ENCODE data around the gene CCNG2.

Gene CCNG2

GRCh38 chr4:77126809-77127208, 30.2 kb upstream of the CCNG2 start:
- TF ChIP-seq EZH2phosphoT487 (IDR thresholded peaks at IDR 0.05; ENCODE audit: low read length), result no peak
- TF ChIP-seq EZH2 (optimal IDR thresholded peaks at IDR 0.05; ENCODE audit: low read depth, low read length), result no peak
- TF ChIP-seq CTCF (IDR thresholded peaks at IDR 0.05; ENCODE audit: low read length), result no peak
- Histone ChIP-seq H3K79me2 (ENCODE audit: low read length) (no peaks in the 10 kb centered on the region), H3K9me2 (replicated peaks; ENCODE audit: insufficient read depth, low read length) (no peaks in the 10 kb centered on the region), H3K4me1 (ENCODE audit: low read length) (peaks cover 24% of the 10 kb centered on the region), H3K27ac (ENCODE audit: low read length) (no peak overlapping the region), H3K27me3 (replicated peaks; ENCODE audit: insufficient read depth, low read length) (no peaks in the 10 kb centered on the region), H3K9me3 (replicated peaks; ENCODE audit: insufficient read depth, low read length) (no peaks in the 10 kb centered on the region), H3K4me3 (ENCODE audit: low read length) (no peak overlapping the region), H4K20me1 (ENCODE audit: insufficient read depth, low read length) (no peaks in the 10 kb centered on the region), H3K36me3 (replicated peaks; ENCODE audit: insufficient read depth, low read length) (no peaks in the 10 kb centered on the region), H3F3A (ENCODE audit: insufficient read depth, low read length) (peaks cover 3% of the 10 kb centered on the region; the same call in 1 of the 2 replicates), H2AFZ (ENCODE audit: low read length) (no peak overlapping the region), H3K9ac (ENCODE audit: low read length) (no peak overlapping the region), H3K4me2 (ENCODE audit: low read depth, low read length) (no peak overlapping the region)
- peak; percentile 49 for DNase-seq

- Histone ChIP-seq H3K4me3 (ENCODE audit: low read length) (no peak overlapping the region), H3K4me2 (ENCODE audit: low read depth, low read length) (no peak overlapping the region), H3K27me3 (replicated peaks; ENCODE audit: insufficient read depth, low read length) (no peaks in the 10 kb centered on the region), H3K9ac (ENCODE audit: low read length) (no peak overlapping the region), H3K4me1 (ENCODE audit: low read length) (peaks cover 24% of the 10 kb centered on the region), H3K36me3 (replicated peaks; ENCODE audit: insufficient read depth, low read length) (no peaks in the 10 kb centered on the region), H3K27ac (ENCODE audit: low read length) (no peak overlapping the region), H3K79me2 (ENCODE audit: low read length) (no peaks in the 10 kb centered on the region), H3F3A (ENCODE audit: insufficient read depth, low read length) (peaks cover 3% of the 10 kb centered on the region; the same call in 1 of the 2 replicates), H3K9me2 (replicated peaks; ENCODE audit: insufficient read depth, low read length) (no peaks in the 10 kb centered on the region), H4K20me1 (ENCODE audit: insufficient read depth, low read length) (no peaks in the 10 kb centered on the region), H2AFZ (ENCODE audit: low read length) (no peak overlapping the region), H3K9me3 (replicated peaks; ENCODE audit: insufficient read depth, low read length) (no peaks in the 10 kb centered on the region)
- TF ChIP-seq EZH2phosphoT487 (IDR thresholded peaks at IDR 0.05; ENCODE audit: low read length), result no peak
- no peak for TF ChIP-seq EZH2 (optimal IDR thresholded peaks at IDR 0.05; ENCODE audit: low read depth, low read length)
- no peak for TF ChIP-seq CTCF (IDR thresholded peaks at IDR 0.05; ENCODE audit: low read length)
- no peak for DNase-seq
Measured at GRCh38 chr4:77127215-77127614, 29.8 kb upstream of the CCNG2 start.

GRCh38 chr4:77127837-77128621, 29.0 kb upstream of the CCNG2 start:
- H2AFZ ChIP-seq (ENCODE audit: low read length), result no peak overlapping the region
- no peaks in the 10 kb centered on the region for H3K79me2 ChIP-seq (ENCODE audit: low read length)
- no peak overlapping the region for H3K27ac ChIP-seq (ENCODE audit: low read length)
- no peak overlapping the region for H3K9ac ChIP-seq (ENCODE audit: low read length)
- H4K20me1 ChIP-seq (ENCODE audit: insufficient read depth, low read length), result no peaks in the 10 kb centered on the region
- H3F3A ChIP-seq (ENCODE audit: insufficient read depth, low read length), result peaks cover 3% of the 10 kb centered on the region; the same call in 1 of the 2 replicates
- no peaks in the 10 kb centered on the region for H3K9me3 ChIP-seq (replicated peaks; ENCODE audit: insufficient read depth, low read length)
- DNase-seq, result no peak
- H3K9me2 ChIP-seq (replicated peaks; ENCODE audit: insufficient read depth, low read length), result no peaks in the 10 kb centered on the region
- H3K4me2 ChIP-seq (ENCODE audit: low read depth, low read length), result no peak overlapping the region
- TF ChIP-seq EZH2phosphoT487 (IDR thresholded peaks at IDR 0.05; ENCODE audit: low read length) (no peak), CTCF (IDR thresholded peaks at IDR 0.05; ENCODE audit: low read length) (no peak), EZH2 (optimal IDR thresholded peaks at IDR 0.05; ENCODE audit: low read depth, low read length) (no peak)
- H3K27me3 ChIP-seq (replicated peaks; ENCODE audit: insufficient read depth, low read length), result no peaks in the 10 kb centered on the region
- H3K4me3 ChIP-seq (ENCODE audit: low read length), result no peak overlapping the region
- peaks cover 23% of the 10 kb centered on the region for H3K4me1 ChIP-seq (ENCODE audit: low read length)
- H3K36me3 ChIP-seq (replicated peaks; ENCODE audit: insufficient read depth, low read length), result no peaks in the 10 kb centered on the region
